Activated T-cell treated with anti-CD3 and anti-CD28 coated beads, Interleukin-2, amount 50 U/mL, for 48 hours (primary cell): ENCODE data around the gene FMN1.

Experiments used
- DNase-seq, 2 experiments: peaks; one replicate each; pipeline ENCODE4 v3.0.0-alpha.2; 2020

The FMN1 gene

DNA sequence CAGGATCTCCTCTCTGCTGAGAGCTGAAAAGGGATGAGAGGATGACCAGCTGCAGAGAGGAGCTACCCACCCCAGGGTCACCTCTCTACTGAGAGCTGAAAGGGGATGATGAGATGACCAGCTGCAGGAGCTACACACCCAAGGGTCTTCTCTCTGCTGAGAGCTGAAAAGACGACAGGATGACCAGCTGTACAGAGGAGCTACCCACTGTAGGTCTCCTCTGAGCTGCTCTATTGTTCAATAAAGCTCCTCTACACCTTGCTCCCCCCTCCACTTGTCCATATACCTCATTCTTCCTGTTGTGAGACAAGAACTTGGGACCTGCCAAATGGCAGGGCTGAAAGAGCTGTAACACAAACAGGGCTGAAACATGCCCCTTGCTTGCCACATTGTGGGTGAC, 149.9 kb downstream of the FMN1 start:
- DNase-seq: no peak

DNA sequence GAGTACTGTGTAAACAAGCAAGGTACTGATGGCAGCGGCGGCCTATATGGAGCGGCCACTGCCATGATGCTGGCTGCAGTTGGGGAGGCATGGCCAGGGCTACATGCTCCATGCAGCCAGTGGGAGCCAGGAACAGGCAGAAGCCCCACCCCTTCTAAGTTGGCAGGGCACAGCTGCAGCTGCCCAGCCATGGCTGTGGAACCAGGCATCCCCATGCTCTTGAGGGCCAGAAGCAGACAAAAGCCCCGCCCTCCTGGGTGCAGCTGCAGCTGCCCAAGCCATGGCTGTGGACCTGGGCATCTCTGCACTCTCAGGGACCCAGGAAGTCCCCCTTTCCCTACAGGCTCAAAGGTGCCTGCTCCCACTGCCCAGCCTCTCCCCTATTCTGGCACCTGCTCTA, 150.9 kb downstream of the FMN1 start:
- no peak for DNase-seq

DNA sequence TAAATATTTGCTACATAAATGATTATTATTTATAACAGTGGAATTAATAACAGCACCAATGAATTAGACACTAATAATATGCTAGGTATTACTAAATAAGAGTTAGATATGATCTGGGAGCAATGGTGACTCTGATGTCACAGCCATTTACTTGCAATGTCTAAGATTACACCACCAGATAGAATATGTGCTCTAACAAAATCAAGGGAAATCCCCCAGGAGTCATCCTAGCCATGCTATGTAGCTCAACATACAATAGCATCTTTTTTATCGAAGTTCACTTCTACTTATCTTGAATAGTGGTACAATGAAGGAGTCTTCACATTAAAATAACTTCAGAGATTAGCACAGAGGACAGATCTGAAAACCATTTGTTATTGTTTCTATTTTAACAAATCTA, 154.0 kb downstream of the FMN1 start:
- no peak for DNase-seq

DNA sequence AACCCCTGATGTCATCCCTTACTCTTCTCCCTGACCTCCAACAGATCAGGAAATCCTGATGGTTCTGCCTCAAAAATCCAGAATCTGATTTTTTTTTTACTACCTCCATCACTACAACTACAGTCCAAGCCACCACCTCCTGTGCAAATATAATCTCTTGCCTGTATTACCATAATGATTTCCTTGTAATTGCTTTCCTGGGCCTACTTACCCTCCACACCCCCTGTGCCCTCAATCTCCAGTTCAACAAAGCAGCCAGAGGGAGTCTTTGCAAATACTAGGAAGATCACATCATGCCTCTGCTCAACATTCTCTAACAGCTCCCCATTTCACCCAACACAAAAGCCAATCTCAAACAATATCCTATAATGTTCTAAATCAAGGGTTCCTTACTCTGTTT, 159.9 kb downstream of the FMN1 start:
- DNase-seq: no peak

DNA sequence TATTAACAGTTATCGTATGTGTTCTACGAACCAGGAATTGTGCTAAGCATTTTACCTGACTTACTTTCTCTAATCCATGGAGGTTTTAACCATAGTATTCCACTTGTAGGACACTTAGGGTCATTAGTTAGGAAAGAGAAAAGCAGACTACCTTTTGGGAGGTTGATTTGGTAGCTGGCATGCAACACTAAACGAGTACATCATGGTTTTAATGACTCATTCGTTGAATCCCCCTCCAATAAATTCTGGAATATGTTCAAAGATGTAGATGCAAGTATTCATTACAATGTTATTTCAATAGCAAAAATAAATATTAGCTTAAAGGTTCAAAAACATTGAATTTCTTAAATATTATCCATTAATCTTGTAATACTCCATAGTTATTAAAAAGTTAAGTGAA, 162.5 kb downstream of the FMN1 start:
- no peak for DNase-seq

DNA sequence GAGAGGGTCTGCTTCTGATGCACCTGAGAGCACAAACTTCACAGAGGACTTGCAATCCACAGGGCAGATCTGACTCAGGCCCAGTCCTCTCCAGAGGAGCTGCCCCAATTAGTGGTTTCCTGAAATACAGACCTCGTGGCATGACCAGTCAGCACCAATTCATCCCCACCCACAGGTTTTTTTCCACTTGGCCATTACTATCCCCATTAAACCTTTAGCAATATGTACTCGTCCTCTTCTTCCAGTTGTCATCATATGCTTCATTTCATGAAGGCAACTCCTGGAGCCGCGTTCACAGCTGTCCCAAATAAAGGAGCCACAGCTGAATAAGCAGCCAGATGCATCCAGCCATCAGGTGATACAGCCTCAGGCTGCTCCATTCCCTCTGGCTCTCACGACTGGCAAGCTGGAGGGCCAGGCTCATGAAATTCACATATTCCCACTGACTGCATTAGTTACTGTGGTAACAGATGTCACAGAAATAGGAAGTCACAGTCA, 163.1 kb downstream of the FMN1 start:
- DNase-seq: no peak

DNA sequence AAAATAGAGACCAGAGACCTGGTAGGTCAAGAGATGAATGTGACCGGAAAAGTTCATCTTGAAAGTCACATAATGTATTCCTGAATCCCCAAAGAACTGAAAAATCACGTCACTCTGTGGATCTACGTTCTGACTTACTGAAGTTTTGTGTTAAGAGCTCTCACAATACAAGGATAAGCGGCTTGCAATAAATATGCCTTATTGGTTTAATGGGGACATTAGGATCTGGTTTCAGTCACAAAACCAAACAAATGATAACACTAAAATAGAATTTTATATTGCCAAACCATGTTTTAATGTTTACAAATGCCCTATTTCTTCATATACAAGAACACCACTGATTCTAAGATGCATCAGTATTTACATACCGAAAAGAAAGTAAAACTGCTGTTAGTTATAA, 164.2 kb downstream of the FMN1 start:
- DNase-seq: no peak

DNA sequence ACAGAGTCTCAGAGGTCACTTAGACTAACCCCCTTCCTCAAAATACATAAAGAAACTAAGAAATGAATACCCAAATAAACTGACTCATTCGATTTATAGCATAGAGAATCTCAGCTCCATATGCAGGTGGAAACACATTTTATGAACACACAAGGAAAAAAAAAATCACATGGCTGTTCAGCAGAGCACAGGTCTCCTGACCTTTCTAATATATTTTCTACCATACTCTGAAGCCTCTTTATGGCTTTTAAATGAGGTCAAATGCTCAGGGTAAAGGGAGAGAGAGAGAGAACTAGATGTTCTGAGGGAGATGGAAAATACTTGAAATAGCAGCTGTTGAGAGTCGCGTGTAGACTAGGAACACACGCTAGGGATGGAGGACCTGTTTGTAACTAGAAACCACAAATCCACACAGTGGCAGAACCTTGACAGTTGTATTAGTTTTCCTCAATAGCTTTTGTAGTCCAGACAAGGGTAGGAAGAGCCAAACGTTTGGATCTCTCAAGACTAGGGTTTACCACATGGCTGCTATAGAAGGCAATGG, 165.3 kb downstream of the FMN1 start:
- DNase-seq: no peak

DNA sequence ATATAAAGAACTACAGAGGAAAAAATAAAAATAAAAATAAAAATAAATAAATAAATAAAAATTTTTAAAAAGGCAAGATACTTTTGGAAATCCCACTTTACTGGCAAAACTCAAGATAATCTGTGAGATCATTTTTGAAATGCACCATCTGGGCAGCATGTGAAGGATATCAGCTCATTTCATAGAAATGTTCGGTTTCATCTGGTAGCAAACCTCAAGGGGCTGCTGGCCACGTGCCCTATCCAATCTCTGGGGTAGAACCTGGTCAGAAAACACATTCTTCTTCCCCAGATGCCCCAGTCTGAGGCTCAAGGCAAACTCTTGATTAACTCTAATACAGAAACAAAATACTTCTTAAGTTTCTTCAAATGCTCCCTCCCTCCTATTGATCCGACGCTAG, 166.0 kb downstream of the FMN1 start:
- no peak for DNase-seq

DNA sequence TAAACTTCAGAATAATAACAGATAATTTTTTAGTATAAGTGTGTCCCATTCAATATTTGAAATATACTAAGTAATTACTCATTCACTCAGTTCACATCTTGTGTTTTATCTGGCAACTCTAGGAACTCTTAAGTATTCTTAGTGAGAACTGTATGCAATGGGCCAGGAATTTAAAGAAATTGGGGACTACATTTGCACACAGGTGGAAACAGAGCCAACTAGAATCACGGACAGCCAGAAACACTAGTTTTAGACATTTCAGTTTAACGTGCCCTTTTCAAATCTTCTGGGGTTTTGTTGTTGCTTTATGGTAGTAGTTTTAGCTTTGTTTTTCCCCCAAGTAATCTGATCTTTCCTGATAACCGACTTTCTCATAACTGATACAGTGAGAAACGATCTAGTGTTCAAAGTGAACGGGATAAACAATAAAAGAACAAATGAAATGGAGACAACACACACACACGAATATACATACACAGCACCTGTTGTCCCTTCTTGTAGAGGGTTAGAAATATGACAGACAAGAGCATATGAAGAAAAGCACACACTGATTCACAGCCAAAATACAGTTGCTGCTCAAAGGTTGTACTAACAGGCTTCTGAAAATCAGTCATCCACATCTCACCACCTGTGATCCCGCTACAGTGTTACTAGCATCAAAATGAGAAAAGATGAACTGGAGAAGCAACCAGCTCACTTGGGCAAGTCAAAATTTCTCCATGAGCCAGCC, 167.0 kb downstream of the FMN1 start:
- DNase-seq: no peak

DNA sequence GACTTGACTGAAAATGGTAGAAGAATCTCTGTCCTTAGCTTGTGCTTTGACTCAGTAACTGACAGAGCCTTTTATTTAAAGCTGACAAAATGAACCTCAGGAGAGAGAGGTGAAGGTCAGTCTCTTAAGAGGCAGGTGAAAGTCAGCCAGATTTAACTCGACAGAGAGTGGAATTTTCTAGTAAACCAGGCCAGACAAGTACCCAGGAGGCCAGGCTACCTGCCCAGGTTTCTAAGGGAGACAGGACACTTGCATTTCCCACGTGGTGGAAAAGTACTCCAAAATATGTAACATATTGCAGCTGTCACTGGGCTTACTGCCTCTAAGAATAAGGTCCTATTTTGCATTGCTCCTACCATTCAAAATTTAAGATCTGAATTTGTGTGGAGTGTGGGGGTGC, 167.9 kb downstream of the FMN1 start:
- no peak for DNase-seq

DNA sequence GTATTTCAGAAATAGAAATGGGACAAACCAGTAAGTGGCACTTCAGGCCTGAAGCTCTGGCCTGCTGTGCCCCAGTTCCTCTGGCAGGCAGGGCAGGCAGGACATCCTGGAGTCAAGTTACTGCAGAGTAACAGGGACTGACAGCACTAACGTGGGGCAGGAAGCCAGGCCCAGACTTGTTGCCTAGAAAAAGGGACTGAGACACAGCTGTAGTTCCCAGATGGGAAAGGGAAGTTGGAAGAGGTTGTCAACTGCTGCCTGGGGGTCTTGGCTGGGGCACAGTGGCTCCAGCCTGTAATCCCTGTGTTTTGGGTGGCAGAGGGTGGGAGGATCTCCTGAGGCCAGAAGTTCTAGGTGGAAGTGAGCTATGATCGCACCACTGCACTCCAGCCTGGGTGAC, 171.9 kb downstream of the FMN1 start:
- DNase-seq: no peak

DNA sequence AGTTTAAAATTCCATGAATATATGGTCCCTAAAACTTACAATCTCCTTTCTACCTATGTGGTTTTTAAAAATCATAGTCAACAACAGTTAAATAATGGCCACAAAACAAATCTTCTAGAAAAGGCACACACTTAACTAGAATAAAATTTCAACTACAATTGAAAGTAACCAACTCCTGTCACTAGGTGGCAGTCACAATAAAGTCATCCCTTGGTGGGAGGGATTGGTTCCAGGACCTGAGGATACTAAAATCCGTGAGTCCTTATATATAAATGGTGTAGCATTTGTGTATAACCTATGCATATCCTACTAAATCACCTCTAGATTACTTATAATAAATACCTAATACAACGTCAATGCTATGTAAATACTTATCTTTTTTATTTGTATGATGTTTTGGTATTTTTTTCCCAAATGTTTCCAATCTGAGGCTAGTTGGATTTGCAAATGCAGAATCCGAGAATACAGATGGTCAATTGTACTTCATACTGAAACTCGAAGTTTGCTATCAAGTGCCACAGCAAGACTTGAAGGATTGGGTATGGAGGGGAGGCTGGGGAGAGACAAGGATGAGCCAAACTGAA, 172.6 kb downstream of the FMN1 start:
- no peak for DNase-seq

DNA sequence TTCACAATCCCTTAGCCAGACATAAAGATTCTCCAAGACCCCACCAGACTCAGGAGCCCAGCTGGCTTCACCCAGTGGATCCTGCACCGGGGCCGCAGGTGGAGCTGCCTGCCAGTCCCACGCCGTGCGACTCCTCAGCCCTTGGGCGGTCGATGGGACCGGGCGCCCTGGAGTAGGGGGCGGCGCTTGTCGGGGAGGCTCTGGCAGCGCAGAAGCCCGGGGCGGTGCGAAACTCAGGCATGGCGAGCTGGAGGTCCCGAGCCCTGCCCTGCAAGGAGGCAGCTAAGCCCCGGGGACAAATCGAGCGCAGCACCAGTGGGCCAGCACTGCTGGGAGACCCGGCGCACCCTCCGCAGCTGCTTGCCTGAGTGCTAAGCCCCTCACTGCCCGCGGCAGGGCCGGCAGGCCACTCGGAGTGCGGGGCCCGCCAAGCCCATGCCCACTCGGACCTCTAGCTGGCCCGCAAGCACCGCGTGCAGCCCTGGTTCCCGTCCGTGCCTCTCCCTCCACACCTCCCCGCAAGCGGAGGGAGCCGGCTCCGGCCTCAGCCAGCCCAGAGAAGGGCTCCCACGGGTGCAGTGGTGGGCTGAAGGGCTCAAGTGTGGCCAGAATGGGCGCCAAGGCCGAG, 175.0 kb downstream of the FMN1 start:
- DNase-seq: no peak

DNA sequence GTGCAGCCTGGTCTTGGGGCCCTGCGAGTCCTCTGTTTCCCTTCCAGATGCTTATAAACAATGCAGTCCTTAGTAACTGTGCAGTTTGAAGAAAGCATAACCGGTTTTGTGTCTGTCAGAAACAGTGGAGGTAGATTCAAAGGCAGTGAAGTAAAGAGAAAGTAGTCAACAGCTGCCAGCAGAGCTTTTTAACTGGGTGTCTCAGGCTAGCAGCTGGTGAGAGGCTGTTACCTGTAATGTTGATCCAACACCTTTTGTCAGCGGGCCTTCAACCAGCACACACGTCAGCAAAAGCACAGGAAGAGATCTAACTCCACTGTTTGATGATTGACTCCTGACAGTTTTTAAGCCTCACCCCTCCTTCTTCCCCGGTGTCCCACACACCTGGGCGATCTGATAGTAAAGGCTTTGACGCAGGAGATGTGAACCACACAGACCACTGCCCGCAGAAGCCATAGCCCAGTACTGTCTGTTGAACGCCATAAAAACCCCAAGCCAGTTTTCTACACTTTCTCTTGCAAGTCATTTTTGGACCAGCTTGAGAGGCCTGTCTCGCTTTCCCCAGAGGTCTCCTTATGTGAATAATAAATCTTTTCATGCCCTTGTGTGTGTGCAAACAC, 178.0 kb downstream of the FMN1 start:
- DNase-seq: peak; percentile 47 to 53

DNA sequence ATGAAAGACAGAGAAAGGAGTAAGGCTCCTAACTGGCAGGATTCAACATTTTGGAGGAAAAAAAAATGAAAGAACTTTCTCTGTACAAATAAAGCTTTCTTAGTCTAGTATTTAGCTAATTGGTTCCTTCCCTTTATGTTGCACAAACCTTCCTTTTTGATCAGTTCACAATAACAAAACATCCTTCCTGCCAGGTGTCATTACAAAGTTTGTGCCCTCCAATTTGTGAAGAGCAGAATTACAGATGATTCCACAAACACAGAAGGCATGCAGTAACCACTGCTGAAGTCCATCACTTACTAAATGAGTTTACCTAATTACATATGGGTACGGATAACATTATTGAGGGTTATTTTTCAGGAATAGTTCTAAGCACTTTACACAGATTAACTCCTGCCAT, 179.9 kb downstream of the FMN1 start:
- DNase-seq: no peak

DNA sequence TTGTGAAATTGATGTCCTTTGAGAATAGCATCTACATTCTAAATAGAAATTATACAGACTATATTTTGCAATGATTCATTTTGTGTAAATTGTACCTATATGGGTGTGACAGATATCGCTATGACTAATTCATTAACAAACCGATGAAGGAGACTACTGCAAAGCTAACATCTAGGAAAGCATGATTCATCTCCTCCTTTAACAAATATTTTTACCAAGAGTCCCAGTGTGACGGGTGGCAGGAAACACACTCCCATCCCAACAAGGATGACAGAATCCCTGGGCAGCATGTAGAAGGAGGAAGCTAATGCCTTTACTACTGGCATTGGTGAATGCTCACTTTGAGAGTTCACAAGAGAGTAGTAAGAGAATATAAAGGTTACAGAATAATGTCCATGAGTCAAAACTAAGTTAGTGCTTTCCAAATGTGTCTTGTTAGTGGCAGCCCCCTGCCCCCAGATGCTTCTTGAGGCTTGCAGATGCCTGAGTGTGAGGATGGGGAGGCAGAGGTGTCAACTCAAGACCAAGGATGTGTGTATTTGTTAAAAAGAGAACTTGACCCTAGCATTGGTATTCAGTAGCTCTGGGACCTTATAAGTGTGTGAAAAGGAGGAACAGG, 180.6 kb downstream of the FMN1 start:
- DNase-seq: peak; percentile 41 to 45

DNA sequence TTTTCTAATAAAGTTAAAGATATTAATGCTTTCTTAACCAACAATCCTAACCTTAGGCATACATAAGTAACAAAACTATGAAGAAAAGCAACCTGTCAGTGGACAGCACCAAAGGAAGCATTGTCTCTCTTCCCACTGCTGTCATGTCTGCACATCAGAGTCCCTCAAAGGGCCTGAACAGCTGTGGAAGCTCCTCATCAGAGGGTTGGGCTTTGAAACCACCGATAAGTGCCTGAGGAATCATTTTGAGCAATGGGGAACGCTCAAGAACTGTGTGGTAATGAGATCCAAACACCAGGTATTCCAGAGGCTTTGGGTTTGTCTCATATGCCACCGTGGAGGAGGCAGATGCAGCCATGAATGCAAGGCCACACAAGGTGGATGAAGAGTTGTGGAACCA, 182.5 kb downstream of the FMN1 start:
- no peak for DNase-seq

DNA sequence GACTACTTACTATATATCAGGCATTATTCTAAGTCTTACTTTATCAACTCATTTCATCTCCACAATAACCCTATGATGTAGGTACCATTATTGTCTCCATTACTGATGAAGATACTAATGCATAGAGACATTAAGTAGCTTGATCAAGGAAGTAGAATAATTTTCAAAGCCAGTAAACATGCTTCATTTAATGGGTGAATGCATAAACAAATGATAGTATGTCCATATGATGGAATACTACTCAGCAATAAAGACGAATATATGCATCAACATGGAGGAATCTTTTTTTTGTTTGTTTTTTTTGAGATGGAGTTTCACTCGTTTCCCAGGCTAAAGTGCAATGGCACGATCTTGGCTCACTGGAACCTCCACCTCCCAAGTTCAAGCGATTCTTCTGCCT, 184.9 kb downstream of the FMN1 start:
- DNase-seq: no peak

DNA sequence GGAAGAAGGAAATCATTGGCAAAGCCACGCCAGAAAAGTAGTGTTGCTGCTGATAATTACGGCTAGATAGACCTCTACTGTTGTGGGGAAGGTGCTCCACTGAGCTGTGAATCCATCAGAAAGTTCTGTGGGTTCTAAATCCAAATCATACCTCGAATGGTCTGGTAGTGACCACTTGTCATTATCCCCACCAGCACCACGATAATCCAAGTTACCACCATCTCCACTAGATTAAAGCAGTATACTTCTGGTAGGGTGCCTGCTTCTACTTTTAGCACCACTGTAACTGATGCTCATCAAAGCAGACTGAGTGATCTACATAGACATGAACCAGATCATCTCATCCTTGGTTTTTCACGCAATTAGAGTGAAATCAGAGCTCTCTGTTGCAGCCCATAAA, 185.5 kb downstream of the FMN1 start:
- DNase-seq: no peak

DNA sequence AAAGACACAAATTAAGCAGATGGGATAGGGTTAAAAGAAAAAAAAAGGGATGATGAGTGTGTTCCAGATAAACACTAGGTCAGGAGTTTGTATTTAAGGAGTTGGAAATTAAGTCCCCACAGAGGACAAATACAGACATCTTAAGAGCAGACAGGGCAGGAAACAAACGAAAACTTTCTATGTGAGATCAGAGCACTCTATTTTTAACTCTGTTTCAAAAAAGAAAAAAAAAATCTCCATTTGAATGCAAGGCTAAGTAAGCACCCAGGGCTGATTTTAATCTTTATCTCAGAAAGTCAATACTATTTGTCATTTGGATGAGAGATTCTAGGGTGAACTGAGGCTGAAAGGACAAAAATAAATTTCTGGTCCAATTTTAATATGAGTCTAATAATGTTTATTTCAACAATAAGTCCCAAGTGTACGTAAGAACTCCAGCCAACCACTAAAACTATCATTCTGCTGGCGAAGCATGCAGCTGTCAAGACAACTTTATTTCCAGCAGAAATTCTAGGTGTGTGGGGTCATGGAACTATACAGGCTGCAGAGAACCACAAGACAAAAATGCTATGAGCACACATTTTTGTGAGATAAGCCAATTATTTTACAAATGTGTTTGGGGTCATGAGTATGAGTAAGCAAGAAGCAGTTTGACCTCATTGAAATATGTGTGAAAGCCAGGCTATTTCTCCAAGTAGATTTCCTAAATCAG, 186.1 kb downstream of the FMN1 start:
- DNase-seq: no peak

DNA sequence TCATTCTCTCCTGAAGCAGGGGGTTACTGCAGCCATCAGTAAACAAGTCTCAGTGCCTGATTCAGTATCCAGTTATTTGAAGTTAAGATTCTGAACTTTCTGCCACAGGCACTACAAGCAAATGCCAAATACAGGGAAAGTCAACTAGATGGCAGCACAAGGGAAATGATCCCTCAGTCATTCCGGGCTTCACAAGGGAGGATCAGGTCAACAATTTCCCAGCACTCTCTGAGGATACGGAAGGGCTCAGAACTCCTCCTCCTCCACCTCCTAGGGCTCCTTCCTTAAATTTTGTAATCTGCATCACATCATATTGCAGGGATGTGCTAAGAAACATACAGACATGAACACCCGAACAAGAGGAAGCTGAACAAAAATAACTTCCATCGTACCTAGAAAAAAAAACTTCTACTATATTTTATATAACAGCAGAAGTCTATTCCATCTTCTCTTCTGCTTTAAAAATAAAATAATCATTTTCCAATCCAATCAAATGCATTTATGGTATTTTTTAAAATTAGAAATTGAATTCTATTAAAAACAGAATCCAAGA, 187.1 kb downstream of the FMN1 start:
- no peak for DNase-seq
